Bladder microvascular endothelial cell (primary cell): ENCODE data around the gene SNAPC5. TPM values are rescaled to one million over a fixed set of nuclear protein-coding genes. Genes with fewer than 3 reads are reported as not detected.

Experiments used
- total RNA-seq: library from RNA; depleted of rRNA; stranded (reverse); fragments of >200 nt; gene quantifications from 2 replicates; pipeline ENCODE4 v1.2.3, GENCODE V29; 2014

Gene SNAPC5, protein sequence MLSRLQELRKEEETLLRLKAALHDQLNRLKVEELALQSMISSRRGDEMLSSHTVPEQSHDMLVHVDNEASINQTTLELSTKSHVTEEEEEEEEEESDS
- 18.1 and 31.6 TPM in 2 replicates for total RNA-seq

DNA sequence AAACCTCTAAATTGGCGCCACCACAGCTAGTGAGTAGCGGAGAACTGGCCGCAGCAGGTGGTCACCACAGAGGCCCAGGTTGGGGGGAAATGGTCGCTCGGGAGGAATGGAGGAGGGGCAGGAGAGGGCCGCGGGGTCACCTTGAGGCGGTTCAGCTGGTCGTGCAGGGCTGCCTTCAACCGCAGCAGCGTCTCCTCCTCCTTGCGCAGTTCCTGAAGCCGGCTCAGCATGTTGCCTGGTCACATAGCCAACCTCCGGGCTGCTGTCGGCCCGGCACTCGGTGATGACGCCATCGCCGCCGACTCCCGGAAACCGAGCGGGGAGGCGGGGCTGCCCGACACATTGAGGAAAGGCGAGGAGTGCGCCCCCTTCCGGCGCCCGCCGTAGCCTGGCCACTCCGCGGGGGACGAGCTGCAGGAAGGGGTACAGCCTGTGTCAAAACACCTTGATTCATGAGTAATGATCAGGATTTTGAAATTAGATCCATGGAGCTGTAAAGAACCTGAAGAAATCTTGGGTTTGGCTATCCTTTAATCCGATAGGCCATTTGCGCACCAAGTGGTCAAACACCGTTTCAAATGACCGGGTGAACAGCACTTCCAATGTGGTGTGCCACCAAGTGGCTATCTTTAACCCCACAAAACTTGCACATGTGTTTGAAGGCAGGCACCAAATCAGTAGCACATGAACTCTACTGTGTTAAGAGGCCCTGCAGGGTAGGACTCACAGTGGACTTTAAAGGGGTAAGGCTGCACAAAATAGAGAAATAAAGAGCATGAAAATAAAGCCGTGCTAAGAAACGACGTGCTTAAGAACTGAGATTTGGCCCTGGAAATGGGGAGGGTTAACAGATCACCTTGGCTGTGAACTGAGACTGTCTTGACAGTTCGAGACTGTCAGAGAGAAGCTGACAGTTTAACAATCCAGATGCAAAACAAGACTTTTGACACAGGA lies at the start of gene SNAPC5:
TSS of gene SNAPC5 (minus strand) at position 261 of the 954 bp plus-strand sequence. CDS start at position 230, 31 bp downstream.

DNA sequence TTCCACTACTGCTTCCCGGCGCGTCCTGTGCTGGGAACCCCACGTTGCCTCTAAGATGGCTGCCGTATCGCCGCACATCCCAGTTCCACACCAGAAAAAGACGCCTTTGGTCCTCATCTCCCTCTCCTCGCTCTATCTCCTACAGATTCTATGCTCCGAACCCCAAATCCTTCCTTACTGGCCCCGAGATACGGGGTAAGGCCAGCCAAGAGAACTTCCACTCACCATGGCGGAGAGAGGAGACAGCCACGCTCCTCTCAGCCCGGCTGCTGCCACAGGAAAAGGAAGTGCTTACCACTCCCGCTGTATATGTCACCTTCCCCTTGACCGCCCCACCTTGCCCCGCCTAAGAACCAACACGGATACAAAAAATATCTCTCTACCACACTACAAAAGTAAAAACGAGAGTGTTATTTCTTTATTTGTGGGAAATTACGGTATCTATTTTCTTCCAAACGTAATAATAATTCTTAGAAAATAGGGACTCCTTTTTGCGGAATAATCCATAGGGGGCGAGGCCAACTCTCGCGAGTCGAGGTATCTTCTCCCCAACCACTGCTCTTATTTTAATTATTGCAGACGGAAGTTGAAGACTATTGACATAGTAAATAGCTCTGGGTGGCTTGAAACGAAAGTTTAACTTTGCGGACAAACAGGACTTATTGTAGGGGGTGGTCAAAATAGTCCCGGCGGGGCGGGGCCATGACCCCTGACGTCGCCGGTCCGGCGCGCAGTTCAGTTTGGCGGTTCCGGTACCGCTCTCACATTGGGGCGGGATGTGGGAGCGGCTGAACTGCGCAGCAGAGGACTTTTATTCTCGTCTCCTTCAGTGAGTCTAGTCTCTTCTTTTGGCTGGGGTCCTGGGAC lies 7.2 kb upstream of the SNAPC5 start, which contains the start of the genes RPL4 and ZWILCH:
TSS of gene RPL4 (minus strand) at position 293 of the 867 bp plus-strand sequence. CDS start at position 228, 65 bp downstream.
TSS of gene ZWILCH (plus strand) at position 764 of the 867 bp plus-strand sequence. CDS start at position 777, 13 bp downstream.

Other genes starting within 250 kb of the SNAPC5 start
- gene MEGF11, start 244.0 kb downstream of the SNAPC5 start, total RNA-seq = under 0.01 TPM in 1 of 2 replicates, not detected in the other
- 14.4 and 29.3 TPM in 2 replicates for gene DIS3L, start 204.2 kb downstream of the SNAPC5 start, total RNA-seq
- 8.3 and 12.3 TPM in 2 replicates for gene TIPIN, start 141.1 kb downstream of the SNAPC5 start, total RNA-seq
- 26.6 and 31.7 TPM in 2 replicates for gene MAP2K1, start 110.8 kb downstream of the SNAPC5 start, total RNA-seq
- 895 and 1,990 TPM in 2 replicates for gene RPL4, start 7.1 kb upstream of the SNAPC5 start, total RNA-seq
- gene ZWILCH, start 7.6 kb upstream of the SNAPC5 start, total RNA-seq = 16.5 and 18.8 TPM in 2 replicates
- gene LCTL, start 68.2 kb upstream of the SNAPC5 start, total RNA-seq = not detected in 2 replicates
- 3.9 and 9.3 TPM in 2 replicates for gene SMAD6, start 204.5 kb upstream of the SNAPC5 start, total RNA-seq